Keratinocyte (primary cell): ENCODE data around the gene TOM1L2.

Source experiments
- CTCF ChIP-seq, 3 experiments: IDR thresholded peaks in 1 of 3; conservative IDR thresholded peaks in 1 of 3; optimal IDR thresholded peaks in 1 of 3; 2 replicates in 2 of 3; 3 replicates in 1 of 3; pipeline versions ENCODE3 to v1.5.1; 2011; ENCODE audit warnings: low read length in 3 of 3, mild to moderate bottlenecking in 3 of 3, moderate library complexity in 2 of 3, control low read depth in 1 of 3, inconsistent platforms in 1 of 3; ENCODE audit not compliant: insufficient read depth in 2 of 3; ENCODE audit errors: extremely low read depth in 1 of 3
- EZH2 ChIP-seq: IDR thresholded peaks from one replicate; pipeline ENCODE4 v1.6.1; 2012; ENCODE audit warnings: inconsistent platforms, mild to moderate bottlenecking, low read length, moderate library complexity

DNA sequence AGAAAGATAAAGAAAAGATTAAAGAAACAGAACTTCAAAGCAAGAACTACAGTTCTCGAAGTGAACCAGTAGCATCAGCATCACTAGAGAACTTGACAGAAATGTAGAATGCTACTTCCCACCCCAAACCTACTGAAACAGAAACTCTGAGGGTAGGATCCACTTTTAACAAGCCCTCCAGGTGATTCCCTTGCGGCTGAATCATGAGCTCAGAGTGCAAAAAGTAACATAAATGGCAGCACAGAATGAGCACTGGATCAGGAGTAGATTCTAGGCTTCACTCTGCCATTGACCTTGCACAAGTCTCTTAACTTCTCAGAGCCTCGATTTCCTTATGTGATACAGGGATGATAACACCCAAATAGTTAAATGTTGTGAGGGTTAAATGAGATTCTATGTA, 5.8 kb downstream of the TOM1L2 start:
- TF ChIP-seq CTCF (optimal IDR thresholded peaks at IDR 0.05 in 1 of 3, IDR thresholded peaks at IDR 0.05 in 1 of 3, conservative IDR thresholded peaks at IDR 0.05 in 1 of 3; ENCODE audit: extremely low read depth in 1 of 3, insufficient read depth in 2 of 3, low read length in 3 of 3) (no peak), EZH2 (no peak)
